HG03175 (cell line): ENCODE results near the gene SLC19A1.
"Not testable (repeated sequence)": the region's sequence is repeated elsewhere in the genome, so short reads cannot be mapped to it uniquely, and the experiment has no call there.

Source experiments
- ATAC-seq: cut with Tn5 transposase; IDR thresholded peaks from one replicate; pipeline ENCODE4 v1.9.1; 2021; ENCODE audit warnings: mild to moderate bottlenecking, moderate library complexity; ENCODE audit not compliant: unreplicated experiment

SLC19A1 gene

DNA sequence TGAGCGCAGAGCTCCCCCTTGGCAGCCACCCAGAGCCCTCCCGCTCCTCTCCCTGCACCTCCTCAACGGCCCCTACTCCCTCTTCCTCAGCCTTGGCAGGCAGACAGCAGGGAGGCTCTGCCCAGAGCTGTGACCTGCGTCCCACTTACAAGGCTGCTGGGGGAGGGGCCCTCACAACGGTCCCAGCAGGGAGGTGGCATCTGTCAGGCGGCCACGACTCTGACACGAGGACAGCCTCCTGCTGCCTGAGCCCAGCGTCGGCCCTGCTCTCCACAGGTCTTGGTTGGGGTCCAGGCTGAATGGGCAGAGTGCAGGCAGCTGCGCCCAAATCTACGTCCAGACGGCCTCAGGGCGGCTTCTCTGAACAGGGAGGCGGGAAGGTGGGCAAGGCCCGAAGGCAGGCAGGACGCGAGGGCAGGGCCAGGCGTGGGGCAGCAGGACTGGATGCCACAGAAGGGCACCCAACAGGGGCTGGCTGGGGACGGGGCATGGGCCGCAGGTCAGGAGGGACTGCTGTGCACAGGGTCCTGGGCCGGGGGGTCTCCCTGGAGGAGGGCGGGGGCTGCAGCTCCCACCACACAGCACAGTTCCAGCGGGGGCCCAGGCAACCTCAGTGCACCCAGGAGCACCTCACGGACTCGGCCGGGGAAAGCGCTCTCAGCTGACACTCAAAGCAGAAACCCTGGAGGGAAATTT is 7.5 kb downstream of the SLC19A1 start:
- no peak for ATAC-seq

DNA sequence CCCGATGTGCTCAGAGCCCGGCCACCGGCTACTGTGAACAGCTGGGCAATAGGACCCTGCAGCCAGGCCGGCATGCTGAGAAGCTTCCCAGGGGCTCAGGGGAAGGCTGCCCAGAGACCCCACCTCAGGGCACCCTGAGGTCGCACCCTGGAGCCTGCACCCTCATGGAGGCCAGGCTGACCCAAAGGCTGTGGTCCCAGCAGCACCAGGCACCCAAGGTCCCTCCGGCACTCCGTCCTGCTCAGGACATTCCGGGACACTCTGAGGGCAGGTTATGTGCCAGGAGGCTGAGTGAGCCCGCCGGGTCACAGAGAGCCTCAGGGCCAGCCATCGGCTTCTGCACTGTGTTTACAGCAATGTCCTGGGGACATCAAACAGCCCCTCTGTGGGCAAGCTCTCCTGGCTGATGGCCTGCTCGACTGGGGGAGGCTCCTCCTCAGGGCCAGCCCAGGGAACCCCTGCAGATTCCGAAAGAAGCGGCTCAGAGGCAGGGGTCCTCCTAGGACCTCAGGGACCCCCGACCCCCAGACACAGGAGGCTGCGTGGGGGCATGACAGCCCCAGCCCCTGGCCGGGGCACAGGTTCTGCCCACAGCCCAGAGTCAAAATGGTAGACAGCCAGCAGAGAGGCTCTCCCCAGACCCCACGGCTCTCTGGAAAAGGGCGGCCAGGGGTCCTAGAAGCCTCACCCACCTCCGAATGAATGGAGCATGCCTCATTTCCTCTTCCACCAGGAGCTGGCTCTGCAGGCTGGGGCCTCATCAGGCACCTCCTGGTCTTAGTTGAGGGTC is 8.2 kb downstream of the SLC19A1 start:
- no peak for ATAC-seq

DNA sequence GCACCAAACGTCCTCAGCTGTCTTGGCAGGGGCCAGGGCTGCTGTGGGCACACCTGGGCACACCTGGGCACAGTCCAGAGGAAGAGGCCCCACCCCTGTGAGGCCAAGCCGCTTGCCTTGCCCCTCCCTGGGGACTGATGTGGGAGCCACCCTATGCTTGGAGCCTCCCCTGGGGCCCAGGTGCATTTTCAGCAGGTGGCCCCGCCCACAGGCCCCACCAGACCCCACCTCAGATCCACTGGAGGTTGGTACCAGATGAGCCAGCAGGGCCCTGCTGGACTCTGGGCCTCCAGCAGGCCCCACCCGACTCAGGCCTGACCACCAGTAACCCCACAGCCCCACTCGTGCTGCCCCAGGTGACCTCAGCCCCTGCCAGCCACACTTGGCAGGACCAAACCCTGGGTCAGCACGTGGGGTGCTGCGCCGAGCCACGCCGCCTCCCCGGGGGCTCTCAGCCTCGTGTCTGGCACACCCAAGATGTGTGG is 8.8 kb downstream of the SLC19A1 start:
- no peak for ATAC-seq

DNA sequence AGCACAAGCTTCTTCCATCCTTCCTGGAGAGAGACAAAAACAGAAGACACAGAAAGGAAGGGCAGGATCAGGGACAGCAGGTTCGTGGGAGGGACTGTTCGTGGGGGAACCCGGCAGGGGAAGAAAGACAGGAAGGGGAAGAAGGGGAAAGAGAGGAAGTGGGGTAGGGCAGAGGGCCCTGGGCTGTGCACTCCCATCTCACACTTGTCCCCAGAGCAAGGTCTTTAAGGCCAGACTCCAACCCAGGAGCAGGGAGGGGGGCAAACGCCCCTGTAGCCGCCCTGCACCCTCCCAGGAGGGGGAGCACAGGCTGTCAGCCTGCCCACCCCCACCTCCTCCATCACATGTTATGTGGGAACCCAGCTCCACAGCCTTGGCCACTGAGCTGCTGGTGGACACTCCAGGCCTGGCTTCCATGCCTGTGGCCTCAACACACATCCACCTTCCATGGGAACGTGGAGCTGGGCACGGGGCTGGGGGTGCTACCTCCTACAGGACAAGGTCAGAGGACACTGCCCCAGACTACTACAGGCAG is 9.3 kb downstream of the SLC19A1 start:
- no peak for ATAC-seq

DNA sequence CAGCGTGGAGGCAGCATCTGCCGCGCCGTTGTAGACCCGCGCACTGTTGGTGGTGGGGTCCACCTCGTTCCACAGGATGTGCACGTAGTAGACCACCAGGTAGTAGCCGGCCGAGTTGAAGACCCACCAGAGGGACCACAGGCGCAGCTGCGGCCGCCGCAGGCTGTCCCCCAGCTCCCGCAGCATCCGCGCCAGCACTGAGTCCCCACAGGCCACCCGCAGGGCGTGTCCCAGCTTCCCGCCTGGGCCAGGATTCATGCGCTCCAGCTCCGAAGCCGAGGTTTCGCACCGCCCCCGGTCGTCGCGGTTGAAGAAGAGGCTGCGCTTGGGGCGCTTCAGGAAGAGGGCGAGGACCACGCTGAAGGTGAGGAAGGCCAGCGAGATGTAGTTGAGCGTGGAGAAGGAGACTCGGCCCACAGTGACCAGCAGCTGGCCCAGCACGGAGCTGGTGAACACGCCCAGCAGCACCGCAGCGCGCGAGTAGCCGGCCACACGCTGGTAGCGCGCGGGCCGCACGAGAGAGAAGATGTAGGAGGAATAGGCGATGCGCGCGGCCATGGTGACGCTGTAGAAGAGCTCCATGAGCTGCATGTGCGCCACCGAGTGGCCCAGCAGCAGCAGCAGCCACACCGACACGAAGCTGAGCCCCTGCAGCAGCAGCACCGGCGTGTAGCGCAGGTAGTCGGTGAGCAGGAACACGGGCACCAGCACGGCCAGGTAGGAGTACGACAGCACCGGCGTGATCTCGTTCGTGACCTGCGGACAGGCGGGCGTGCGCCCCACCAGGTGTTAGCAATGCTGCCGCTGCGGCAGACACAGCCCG is 10.6 kb downstream of the SLC19A1 start:
- no peak for ATAC-seq

DNA sequence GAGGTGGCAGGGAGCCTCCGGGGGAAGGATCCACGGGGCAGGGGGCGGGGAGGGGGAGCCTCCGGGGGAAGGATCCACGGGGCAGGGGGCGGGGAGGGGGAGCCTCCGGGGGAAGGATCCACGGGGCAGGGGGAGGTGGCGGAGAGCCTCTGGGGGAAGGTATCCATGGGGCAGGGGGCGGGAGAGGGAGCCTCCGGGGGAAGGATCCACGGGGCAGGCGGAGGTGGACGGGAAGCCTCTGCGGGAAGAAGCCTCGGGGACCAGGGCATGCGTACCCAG is 11.2 kb downstream of the SLC19A1 start:
- ATAC-seq: not testable (repeated sequence)

DNA sequence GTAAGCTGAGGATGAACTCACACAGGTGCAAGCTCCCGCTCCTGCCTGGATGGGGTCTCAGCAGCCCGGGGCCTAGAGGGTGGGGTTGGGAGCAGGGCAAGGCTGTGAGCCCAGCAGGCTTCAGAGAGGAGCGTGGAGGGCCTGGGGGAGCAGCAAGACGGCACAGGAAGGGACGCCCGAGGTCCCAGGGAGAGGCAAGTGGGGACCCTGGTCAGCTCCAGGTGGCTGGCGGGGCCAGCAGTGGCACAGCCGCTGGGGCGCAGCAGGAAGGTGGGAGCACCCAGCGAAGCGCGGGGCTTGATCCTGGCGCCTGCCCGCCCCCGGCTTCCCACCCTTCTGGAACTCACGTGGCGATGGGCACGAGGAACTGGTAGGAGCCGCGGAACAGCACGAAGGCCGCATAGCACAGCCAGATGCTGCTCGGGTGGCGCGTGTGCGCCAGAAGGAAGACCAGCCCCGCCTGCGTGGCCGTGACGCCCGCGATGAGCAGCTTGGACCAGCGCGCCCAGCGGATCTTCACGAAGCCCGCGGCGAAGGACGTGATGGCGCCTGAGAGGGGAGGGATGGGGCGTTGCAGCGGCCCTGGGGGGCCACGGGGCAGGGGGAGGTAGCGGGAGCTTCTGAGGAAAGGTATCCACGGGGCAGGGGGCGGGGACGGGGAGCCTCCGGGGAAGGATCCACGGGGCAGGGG is 11.7 kb downstream of the SLC19A1 start:
- ATAC-seq: no peak

DNA sequence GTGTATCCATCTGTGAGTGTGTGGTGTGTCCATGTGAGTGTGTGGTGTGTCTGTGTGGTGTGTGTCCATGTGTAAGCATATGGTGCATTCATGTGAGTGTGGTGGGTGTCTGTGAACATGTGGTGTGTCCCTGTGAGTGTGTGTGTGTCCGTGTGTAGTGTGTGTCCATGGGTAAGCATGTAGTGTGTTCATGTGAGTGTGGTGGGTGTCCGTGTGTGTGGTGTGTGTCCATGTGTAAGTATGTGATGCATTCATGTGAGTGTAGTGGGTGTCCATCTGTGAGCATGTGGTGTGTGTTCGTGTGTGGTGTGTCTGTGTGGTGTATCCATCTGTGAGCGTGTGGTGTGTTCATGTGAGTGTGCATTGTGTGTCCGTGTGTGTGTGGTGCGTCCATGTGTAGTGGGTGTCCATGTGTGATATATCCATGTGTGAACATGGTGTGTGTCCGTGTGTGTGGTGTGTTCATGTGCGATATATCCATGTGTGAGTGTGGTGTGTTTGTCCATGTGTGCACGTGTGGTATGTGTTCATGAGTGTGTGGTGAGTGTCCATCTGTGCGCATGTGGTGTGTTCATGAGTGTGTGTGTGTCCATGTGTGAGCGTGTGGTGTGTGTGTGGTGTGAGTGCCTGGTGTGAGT is 12.3 kb downstream of the SLC19A1 start:
- ATAC-seq: no peak

DNA sequence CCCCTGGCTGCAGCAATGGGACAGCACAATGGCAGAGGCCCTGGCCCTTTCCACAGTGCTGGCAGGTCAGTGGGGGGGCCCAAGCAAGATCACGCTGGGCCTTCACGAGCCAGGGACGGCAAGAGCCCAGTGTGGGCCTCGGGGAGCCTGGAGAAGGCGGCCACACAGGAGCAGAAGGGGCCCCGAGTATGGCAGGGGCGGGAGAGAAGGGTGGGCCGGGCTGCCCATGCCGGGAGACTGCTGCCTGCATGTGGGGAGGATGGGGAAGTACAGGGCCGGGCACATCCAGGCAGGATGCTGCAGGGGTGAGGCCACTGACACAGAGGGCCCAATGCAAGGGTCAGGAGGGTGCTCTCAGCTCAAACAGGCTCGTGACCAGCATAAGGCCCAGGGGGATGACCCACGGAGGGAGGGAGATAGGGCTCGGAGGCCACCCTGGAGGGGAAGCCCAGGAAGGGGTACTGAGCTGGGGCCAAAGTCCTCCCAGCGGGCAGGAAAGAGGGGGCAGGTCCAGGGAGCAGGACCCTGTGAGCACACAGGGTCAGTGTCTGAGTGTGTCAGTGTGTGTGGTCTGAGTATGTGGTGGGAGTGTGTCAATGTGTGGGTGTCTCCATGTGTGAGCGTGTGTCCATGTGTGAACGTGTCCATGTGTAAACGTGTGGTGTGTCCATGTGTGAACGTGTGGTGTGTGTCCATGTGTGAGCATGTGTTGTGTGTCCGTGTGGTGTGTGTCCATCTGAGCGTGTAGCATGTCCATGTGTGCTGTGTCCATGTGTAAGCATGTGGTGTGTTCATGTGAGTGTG is 13.1 kb downstream of the SLC19A1 start:
- no peak for ATAC-seq

DNA sequence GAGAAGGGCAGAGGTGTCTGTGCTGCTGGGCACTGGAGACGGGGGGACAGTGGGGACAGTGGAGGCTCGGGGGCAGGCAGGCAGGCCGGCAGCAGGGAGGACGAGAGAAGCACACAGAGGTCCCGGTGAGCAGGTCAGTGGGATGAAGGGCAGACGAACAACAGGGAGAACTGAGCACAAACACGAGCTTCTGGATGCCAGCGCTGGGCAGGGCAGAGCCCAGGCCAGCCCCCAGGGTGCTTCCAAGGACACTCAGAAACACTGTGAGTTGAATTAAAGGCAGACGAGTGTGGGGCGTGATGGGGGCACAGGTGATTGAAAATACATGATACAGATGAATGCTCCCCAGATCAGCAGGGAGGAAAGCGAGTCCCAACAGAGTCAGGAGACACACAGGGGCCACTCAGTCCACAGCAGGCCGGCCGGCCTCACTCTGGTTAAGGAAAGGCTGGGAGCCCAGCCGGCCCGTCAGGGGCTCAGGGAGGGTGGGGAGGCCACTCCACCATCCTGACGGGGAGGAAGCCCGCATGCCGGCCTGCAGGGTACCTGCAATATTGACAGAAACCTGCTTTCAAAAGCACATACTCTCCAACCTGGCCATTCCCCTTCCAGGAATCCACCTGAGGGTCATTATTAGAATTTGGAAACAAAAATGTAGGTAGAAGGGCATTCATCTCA is 14.1 kb downstream of the SLC19A1 start:
- ATAC-seq: no peak

DNA sequence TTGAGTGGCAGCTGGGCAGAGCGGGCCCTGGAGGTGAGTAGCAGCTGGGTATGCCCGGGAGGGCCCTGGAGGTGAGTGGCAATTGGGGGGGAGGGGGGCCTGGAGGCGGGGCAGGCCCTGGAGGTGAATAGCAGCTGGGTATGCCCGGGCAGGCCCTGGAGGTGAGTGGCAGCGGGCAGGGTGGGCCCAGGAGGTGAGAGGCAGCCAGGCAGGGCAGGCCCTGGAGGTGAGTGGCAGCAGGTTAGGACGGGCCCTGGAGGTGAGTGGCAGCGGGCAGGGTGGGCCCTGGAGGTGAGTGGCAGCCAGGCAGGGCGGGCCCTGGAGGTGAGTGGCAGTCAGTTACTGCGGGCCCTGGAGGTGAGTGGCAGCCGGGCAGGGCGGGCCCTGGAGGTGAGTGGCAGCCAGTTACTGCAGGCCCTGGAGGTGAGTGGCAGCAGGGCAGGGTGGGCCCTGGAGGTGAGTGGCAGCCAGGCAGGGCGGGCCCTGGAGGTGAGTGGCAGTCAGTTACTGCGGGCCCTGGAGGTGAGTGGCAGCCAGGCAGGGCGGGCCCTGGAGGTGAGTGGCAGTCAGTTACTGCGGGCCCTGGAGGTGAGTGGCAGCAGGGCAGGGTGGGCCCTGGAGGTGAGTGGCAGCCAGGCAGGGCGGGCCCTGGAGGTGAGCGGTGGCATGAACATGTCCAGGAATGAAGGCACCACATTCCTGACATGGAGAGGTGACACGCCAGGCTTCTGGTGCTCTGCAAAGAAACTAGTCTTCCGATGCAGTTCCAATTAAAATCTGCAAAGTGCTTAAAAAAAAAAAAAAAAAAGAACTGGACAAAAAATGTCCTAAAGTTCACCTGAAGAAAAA is 14.9 kb downstream of the SLC19A1 start:
- not testable (repeated sequence) for ATAC-seq

DNA sequence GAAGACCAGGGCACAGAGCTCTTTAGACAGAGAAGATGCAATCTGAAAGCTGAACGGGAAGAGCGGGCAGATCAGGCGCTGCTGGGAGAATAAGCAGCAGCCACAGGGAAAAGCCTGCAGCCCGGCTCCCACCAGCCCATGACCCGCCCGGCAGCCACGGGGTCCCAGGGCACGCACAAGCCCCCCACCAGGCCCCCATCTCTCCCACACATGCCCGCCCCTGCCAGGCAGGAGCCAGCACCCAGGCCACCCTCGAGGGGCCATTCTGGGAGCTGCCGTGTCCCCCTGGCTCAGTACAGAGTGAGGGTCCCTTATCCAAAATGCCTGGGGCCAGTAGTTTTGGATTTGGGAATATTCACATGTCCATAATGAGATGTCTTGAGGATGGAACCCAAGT is 16.3 kb downstream of the SLC19A1 start:
- no peak for ATAC-seq

DNA sequence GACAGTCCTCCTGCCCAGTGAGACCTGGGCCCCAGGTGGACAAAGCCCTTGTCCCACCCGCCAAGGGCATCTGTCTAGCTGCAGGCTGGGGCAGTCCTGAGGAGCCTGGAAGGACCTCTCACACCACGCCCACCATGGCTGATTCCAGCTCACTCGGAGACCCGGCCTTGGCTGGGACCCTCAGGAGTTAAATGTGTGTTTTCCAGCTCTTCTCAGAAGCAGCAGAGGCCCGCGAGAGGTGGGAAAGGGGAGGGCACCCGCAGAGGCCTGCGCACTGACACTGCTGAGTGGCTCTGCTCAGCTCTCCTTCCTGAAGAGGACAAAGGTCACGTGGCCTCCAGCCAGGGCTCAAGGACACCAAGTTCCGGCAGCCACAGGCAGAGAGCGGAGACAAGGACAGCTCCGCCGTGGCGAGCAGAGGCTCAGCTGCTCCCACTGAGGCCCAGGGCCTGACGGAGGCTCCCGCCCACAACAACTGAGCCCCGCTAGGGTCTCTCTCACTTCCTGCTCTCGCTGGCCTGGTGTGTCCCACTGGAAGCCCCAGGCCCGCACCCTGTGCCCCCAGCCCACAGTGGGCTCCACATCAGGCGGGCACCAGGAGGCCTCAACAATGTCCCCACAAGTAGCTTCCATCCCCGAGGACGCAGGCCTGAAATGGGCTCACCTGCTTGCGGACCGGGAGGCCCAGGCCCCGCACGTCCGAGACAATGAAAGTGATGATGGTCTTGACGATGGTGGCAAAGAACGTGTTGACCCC is 16.9 kb downstream of the SLC19A1 start:
- no peak for ATAC-seq

DNA sequence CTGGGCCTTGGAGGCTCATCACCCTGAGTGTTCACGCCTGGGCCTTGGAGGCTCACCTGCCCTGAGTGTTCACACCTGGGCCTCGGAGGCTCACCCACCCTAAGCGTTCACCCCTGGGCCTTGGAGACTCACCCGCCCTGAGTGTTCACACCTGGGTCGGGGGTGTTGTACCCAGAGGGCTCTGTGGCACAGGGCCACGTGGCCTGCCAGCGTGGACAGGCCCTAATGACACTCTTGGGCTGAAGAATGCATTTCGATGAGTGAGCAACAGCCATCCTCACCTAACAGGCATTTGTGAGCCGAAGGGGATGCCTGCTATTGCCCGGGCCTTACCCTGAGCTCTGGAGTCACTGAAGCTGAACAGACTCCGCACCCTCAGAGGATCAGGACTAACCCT is 17.5 kb downstream of the SLC19A1 start:
- no peak for ATAC-seq

DNA sequence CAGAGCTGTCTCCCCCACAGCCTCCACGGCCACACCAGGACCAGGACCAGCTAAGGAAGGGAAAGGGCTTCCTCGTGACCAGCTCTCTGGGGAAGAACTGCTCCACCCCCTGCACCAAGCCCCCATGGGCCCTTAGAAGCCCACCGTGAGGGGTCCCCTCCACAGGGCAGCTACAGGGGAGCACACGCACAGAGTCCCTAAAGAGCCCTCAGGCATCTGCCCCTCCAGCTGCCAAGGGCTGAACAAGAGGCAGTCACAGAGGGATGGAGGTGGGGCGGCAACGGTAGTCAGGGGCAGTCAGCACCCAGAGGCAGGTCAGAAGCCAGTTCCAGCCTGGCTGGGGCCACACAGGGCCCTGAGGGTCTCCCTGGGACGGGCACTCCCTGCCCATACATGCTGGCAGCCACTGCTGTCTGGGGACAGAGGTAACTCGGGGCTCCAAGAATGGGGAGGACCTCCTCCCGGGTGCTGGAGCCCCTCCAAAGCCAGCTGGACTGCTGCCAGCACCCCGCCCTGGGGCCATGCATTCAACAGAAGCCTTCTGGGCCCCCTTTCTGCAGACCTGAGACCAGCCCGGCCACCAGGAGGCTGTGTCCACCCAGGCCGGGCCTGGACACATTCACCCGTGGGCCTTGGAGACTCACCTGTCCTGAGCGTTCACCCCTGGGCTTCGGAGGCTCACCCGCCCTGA is 18.7 kb downstream of the SLC19A1 start:
- no peak for ATAC-seq

DNA sequence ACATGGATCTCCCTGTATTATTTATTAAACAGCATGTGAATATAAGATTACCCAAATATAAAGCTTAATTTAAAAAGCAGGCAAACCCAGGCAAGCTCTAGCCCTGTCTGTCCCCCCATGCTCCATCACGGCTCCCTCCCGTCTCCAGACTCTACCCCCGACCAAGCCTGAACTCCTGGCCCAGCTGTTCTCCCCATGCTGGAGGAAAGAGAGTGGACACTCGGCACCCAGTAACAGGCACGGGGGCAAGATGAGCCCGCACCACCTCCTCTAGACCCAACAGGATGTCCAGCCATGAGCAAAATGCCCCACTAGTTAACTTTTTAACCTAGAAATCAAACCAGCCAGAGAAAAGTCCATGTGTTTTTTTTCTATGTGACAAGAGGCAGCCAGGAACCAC is 19.3 kb downstream of the SLC19A1 start:
- ATAC-seq: no peak

DNA sequence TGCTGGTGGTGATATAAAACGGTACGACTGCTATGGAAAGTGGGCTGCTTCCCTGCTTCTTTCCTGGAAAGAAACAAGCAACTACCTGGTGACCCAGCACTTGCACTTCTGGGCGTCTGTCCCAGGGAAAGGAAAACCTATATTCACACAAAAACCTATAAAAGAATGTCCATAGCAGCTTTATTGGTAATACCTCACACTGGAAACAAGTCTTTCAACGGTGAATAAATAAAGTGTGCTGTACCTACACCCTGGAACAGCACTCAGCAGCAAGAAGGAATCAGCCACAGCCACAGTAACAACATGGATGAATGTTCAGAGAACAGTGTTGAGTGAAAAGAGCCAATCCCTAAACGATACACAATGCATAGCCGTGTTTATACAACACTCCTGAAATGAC is 19.9 kb downstream of the SLC19A1 start:
- ATAC-seq: no peak
